GM18508 (cell line): Measurements from ENCODE around the gene SHISA6.
"Not testable (repeated sequence)": the region's sequence is repeated elsewhere in the genome, so short reads cannot be mapped to it uniquely, and the experiment has no call there.

ENCODE experiments used
- ATAC-seq: cut with Tn5 transposase; IDR thresholded peaks from one replicate; pipeline ENCODE4 v1.9.1; 2021; ENCODE audit warnings: moderate number of reproducible peaks; ENCODE audit not compliant: insufficient read depth, unreplicated experiment

The SHISA6 gene

DNA sequence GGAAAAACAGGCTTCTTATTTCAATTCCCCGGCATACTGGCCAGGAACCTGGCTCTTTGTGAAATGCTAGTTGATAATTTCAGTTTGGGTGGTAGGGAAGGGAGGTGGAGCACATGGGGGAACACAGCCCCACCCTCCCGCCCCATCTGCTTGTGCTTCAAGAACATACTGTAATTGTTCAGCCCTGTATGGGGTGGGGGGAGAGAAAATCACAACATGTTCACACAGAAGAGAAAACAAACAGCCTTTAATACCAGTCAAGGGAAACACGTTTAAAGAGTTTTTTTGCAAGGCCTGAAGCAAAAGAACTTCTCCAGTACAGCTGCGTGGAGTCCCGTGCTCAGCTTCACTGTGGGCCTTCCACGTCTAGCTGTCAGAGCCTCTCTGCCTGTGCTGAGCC, 59.7 kb downstream of the SHISA6 start:
- no peak for ATAC-seq

DNA sequence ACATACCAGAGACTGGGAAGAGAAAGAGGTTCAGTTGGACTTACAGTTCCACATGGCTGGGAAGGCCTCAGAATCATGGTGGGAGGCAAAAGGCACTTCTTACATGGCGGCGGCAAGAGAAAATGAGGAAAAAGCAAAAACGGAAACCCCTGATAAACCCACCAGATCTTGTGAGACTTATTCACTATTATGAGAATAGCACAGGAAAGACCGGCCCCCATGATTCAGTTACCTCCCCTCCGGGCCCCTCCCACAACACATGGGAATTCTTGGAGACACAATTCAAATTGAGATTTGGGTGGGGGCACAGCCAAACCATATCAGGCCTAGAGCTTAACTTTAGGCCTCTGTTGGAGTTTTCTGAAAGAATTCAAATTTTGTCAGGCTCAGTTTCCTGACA, 60.9 kb downstream of the SHISA6 start:
- ATAC-seq = not testable (repeated sequence)

DNA sequence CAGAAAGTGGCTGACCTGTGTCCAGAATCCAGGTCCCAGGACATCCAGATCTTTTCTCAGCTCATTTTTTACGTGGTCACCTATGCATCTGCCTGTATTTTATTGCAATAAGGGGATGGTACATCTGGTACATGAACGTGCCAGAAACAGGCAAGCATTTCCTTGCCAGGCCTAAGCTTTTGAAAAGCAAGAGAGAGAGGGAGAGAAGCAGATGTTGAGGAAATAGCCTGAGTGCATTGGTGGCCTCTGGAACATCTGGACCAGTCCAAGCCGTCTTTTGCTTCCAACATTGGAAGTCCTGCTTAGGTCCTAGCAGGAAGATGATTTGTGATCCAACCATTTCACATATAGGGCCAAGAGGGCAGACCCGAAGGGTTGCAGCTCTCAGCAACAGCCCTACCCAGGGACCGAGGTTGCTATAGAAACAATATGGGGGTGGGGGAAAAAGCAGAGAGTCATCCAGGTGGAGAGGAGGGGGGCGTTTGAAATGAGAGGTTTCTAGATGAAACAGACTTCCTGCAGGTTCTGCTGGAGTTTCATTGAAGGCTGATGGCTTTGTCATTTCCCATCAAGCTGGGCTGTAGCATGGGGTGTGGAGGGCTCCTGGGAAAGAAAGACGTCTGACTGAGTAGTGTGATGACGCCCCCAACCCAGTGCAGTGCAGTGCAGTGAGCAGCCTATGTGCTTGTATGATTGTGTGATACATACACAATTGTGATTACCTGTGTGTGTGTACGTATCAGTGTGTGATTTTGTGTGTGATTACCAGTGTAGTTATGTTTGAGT, 61.6 kb downstream of the SHISA6 start:
- ATAC-seq = no peak

DNA sequence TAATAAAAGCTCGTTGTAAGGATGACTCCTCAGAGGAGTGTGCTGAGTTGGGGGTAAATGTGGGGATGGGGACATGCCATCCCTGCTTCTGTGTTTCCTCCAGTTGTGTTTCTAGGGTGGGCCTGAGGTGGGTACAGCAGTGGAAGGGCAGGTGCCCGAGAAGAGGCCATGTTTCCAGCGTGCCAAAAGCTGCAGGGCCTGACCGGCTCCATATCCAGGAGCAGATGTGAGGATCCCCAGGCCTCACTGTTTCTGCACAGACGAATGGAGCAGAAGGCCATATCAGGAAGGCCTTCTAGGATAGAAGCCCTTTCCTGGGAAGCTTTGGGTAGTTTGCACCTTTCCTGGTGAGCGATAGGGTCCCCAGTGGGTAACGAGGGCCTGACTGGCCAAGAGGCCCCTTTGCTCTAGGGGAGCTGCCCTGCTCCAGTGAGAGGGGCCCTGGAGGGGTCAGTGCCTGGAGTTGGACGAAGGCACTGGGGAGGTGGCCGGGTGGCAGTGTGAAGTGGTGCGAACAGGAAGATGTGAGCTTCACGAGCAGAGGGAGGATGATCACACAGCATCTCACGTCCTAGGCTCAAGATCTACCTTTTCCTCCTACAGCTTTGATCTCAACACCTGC, 62.9 kb downstream of the SHISA6 start:
- no peak for ATAC-seq

DNA sequence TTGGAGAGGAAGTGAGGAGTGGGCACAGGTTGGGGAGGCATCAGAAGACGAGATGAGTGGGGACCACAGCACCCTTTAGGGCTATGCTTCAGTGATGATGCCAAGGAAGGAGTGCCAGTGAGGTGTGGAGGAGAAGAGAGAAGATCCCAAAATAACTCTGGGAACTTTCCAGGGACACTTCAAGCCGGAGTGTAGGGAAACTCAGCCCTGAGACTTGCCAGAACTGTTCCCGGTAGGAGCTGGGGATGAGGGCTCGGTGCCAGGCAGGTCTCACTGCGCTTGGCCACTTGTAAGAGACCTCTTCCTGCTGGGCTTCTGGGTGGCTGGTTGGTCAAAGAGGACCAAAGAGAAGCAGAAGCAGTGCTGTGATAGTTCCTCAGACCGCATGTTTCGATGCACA, 63.6 kb downstream of the SHISA6 start:
- ATAC-seq = no peak

DNA sequence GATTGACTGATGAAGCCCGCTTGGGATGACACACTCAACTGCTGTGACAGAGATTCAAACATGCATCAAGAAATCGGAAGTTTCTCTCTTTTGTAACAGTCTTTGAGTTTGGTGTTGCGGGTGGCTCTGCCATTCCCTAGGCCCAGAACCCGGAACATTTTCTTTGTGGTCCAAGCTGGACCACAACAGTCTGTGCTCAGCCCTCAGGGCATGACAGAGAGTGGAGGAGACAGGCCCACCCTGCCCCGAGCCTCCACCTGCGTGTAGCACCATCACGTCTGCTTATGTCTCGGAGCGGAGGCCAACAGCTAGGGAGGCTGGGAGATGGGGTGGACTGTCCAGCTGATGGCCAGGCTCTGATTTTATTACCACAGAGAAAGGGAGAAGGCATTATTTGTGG, 64.5 kb downstream of the SHISA6 start:
- ATAC-seq = no peak

DNA sequence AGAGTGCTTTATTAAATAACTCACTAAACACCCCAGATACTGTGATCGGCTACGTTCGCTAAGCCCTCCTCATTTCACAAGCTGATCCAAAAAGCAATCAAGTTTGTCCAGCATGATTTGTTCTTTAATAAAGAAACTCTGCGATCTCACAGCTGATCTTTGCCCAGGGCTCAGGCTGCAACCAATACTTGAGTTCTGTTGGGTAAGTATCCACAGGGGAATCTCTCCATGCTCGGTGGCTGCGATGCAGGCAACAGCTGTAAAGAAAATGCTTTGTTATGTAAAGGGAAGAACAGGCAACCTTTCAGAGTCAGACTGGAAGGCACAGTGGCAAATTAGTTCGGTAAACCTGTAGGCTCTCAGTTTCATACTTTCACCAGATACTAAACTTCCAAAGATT, 67.5 kb downstream of the SHISA6 start:
- ATAC-seq = no peak

DNA sequence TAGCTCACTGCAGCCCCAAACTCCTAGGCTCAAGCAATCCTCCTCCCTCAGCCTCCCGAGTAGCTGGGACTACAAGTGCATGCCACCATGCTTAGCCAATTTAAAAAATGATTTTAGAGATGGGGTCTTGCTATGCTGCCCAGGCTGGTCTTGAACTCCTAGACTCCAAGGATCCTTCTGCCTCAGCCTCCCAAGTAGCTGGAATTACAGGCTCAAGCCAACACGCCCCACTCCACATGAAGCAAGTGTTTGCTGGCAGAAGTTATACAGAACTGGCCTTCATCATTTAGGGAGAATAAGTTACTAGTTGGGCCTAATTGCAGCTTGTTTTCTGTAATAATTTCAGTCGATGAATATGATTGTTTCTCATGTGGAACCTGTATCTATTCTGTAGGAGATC, 68.0 kb downstream of the SHISA6 start:
- no peak for ATAC-seq

DNA sequence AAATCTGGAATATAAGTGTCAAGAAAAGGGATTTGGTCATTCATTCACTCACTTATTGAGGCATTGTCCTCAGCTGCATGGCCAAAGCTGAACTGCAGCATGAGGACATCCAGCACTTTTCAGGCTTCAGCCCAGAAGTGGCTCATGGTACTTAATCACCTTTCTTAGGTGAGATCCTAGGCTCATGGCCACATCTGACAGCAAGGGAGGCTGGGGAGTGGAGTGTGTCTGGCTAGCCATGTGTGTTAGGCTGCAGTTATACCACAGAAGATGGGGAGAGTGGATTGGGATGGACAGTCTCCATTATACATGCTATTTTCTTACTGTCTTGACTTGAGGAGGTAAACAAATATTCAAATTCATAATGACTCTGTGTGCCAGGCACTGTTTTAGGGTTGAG, 68.8 kb downstream of the SHISA6 start:
- ATAC-seq = no peak

DNA sequence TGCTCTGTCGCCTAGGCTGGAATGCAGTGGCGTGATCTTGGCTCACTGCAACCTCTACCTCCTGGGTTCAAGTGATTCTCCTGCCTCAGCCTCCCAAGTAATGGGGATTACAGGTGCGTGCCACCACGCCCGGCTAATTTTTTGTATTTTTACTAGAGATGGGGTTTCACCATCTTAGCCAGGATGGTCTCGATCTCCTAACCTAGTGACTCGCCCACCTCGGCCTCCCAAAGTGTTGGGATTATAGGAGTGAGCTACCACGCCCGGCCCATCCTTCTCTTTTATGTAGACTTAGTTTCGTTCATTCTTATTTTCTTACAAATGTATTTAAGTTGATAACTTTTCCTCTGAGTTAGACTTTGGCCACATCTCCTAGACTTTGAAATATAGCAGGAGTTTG, 75.4 kb downstream of the SHISA6 start:
- ATAC-seq = not testable (repeated sequence)

DNA sequence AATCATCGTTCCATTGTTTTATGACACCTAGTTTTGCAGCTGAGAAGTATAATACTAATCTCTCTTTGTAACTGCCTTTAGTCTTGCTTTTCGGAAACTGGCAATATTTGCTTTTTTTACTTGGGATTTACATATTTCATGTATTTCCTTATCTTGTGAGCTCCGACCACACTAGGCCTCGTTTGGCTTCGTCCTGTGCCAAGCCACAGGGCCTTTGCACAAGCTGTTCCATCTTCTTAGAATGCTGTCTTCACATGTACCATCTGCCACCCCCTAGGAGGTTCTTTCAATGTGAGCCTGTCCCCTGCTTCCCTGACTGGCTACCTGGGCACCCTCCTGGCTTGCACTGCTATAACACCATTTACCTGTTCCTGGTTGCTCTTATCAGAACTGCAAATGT, 77.2 kb downstream of the SHISA6 start:
- ATAC-seq = no peak

DNA sequence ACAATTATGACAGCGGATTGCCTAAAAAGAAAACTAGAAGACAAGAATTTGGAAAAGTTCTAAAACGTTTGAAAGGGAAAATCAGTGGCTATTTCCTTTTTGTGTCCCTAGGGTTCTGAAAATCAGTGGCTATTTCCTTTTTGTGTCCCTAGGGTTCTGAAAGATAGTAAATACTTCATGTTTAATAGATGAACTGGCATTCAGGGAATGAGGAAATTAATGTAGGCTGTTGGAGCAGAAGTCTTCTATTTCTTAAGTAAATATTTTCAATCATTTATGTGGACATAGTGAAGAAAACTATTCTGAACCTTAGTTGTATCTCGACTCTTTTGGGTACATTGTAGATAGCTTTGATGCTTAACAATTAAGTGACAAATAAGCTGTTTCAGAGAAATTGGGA, 78.9 kb downstream of the SHISA6 start:
- no peak for ATAC-seq

DNA sequence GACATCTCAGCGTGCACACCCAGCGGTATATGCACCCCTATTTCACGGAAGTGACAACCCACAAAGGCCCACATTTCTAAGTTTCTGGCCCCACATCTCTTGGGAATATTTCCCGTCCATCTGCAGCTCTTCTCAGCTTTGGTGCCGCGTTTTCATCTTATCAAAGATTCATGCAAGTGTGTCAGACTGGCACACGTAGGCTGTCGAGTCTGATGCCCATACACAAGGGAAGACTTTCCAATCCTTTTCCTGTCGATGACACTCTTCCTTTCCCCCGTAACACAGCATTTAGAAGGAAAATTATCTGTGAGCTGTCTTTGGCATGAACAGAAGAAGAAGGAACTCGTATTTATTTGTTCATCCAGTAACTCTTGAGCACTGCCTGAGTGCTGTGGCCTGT, 83.0 kb downstream of the SHISA6 start:
- ATAC-seq = no peak

DNA sequence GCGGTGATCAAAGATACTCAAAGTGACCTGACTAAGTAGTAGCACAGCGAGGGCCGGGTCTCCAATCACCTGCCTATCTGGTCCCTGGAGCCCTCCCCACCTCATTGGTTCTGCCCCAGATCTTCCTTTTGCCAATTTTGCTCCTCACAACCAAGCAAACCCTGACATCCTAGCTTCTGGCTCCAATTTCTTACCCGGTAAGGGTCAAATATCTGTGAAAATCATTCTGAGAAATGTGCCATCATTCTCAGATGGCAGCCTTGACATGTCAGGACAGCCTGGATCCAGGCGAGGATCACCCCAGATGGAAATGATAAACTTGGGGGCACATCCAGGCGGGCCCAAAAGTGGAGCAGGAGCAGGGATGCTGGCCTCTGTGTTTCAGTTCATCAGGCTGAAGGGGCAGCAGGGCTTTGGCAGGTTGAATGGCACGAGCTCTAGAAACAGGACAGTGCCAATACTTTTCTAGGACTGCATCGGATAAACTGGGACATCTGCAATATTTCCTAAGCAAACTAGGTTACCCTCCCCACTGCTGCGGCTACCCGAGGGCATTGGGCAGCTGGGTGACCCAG, 83.9 kb downstream of the SHISA6 start:
- no peak for ATAC-seq

DNA sequence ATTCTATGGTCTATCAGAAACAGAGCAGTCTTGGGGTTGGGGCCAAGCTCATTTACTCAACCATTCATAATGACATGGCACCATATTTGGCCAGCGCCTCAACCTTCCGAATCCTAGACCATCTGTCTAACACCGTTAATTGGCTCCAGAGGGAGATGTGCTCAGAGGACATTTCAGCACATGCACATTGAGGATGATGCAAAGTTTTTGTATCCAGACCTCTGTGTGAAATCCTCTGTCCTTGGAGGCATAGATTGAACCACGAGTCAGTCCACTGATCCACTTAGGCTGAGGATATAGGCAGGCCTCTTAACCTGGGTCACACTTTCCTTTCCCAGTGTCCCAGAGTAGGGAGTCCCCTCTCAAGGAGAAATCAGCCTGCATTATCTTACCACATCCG, 85.5 kb downstream of the SHISA6 start:
- no peak for ATAC-seq

DNA sequence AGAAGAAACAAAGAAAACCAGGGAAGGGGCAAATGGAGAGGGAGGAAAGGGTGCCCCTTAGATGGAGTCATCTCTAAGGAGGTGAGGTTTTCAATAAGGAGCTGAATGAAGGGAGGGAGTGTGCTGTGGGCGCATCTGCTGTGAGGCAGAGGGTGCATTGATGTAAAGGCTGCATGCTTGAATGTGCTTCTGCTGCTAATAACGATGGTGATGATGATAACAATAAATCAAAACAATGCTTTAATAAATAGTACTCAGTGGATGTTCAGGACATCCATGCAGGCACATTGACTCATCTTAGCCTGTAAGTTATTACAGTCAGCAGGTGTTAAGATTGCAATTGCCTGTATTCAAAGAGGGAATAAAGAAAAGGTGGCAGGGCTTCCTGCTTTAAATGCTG, 87.8 kb downstream of the SHISA6 start:
- no peak for ATAC-seq

DNA sequence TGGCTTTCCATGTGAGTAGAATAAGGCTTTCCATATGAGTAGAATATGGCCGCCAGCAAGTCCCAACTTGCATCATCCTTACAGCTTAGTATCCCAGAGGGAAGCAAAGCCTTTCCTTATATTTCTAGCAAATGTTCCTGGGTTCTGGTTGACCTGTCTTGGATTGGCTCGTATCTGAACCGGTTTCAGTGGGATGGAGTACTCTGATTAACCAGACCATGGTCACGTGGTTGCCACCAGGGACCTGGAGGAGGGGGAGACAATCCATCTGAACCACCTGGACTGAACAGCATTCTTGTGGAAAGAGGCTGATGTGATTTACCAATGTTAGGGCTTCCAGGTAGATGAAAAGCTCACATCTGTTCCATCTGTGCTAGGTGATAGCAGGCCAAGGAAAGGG, 89.0 kb downstream of the SHISA6 start:
- ATAC-seq = no peak

DNA sequence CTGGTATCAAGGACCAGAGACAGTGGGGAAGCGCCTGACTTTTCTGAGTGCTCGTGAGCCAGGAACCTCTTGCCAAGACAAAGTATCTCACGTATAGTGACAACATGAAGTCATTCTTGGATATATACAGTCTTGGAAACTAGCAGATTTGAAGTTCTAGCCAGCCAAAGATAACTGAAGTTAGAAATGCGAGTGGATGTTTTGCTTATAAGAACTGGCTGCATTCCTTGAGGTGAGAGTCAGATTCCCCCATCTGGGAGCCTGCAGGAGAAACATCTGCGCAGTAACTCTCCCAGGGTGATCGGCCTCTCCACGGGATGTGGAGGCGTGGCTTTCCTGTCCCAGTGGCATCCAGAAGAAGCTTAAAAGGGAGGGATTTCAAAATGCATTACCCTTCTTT, 89.8 kb downstream of the SHISA6 start:
- no peak for ATAC-seq

DNA sequence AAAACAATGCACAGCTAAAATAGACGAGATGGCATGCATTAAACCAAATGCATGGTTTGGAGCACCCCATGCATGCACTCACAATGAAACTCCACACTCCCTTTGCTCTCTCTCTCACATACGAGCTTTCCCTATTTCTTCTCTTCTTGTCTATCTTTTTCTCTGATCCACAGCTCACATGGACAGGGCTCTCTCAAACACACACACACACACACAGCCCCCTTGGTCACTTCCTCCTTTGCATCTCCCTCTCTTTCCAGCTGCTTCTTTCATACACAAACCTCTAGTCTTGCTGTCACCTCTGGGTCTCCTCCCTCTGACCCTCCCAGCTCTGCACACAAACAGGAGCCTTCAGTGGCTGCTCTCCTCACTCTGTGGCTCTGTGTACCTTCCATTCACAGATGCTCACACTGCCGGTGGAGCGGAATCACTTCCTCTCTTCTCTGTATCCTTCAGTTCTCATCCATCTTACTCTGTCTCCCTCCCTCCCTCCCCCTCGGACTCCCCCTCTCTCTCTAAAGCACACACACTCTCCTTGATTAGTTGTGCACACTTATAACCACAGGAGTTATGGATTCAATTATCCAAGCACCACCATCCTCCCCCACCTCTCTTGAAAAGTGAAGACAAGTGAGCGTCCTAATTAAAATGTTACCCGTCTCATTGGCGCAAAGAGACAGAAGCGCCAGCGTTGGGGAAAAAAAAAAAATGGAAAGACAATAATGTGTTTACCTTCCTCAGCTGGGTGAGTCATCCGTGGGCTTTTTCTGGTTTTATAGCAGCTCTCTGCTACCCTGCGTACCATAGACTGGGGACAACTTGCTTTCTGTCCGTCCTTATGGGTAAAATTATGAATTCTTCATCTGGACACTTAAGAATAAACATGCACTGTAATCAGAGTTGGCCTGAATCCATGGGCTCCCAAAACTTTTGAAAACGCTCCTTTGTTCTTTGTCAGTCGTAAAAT, 90.8 kb downstream of the SHISA6 start:
- no peak for ATAC-seq

DNA sequence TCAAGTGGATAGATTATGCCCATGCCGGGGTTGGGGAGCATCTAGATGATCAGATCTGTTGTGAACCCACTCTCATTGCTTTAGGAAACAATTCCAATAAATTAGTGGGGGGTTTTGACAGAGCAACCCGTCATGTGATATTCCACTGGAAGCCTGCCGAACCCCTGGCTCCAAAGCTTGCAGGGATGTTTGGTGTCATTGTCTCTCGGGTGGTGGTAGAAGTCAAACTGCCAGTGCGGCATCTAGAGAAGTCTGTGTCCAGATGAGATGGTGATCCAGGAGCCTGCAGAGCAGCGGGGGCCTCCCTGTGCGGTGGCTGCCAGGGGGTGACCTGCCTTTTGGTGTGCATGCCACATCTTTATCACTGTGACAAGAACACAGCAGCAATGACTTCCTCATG, 91.7 kb downstream of the SHISA6 start:
- ATAC-seq = no peak

DNA sequence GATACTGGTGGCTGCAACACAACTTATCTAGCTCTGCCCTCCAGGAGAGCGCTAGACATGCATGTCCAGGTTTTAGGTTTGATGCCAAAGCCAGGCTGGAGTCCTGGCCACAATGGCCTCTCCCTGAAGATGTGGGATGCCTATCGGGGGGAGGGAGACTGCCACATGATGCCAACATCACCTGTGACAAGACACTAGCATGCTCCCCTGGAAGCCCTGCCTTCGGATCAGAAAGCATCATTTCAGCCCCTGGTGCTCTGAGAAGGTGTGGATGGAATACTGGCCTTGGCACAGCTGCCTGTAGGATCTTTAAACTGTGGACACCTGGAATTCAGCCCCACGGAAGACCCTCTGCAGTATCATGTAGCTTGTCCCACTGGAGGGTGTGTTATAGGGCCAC, 93.5 kb downstream of the SHISA6 start:
- ATAC-seq = no peak
